ENCODE results near the gene GAS2.
"Not testable (repeated sequence)": the region's sequence is repeated elsewhere in the genome, so short reads cannot be mapped to it uniquely, and the experiment has no call there.

The GAS2 gene

DNA sequence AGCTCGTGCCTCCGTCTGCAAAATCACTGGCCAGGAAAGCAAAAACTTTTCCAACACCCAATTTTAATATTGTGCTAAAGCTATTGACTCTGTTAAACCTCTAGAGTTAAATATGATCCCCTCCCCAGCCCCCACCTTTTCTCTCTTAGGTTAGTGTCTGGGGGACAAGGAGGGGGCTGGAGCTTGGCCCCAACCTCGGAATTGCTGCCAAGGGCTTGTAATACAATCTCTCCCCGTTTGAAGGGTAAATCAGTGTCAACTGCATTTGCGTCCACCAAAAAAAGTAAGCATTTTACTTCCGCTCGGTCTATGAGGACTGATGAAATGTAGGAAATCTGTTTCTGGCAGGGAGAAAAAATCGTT, at the start of gene GAS2:
Gene GAS2 (plus strand): TSS at position 287 of the 363 bp plus-strand sequence. CDS start 8,259 bp downstream, outside the sequence.
- no peak for DNase-seq (ENCODE audit: low read depth, low spot score)

DNA sequence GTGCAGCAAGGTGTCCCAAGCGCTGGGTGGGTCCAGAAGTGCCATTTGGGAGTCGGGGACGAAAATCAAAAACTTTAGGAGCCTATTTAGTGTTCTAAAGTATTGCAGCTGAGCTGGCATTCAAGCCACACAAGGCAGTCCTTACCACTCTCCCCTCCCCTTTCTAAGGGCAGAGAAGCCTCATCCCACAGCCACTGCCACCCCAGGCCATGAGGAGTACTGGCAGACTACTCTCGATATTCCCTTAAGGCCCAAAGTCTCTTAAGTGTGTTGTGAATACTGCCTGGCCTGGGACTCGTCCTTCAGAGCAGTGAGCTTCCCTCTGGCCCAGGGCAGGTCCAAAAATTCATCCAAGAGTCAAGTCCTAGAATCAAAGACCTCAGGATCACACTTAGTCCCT, 48.5 kb upstream of the GAS2 start:
- DNase-seq (ENCODE audit: low read depth, low spot score): no peak

DNA sequence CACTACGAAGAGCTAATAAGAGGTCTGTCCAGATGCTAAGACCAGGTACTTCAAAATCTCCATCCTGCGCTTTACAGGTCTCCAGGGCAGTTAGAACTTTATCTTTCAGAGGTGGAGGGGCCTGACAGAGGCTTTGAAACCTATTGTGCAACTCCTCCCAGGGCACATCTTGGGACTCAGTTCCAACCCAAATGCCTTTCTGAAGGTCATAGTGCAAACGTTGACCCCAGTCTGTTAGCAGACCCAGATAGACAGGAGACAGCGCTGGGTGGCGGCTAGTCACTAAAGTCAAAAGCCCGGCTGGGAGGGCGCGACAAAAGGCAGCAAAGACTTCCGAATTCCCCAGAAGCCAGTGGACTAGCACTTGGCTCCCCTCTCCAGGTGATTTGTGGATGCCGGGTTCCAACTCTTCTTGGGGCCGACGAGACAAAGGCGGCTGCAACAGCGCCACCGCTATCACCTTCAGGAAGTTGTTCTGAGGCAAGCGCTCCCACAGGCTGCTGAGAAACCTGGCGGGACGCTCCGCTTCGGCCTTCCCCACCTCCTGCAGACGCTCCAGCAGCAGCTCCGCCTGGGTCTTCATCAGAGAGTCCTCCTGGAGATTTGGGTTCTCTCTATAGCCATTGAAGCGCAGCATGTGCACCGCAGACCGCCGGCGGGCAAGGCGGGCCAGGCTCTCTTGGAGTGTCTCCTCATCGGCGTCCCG, 41.5 kb upstream of the GAS2 start:
- peak; percentile 8 for DNase-seq (ENCODE audit: low read depth, low spot score)

GRCh38 chr11:22625448-22626287, 40.7 kb upstream of the GAS2 start, which contains the start of gene FANCF:
Gene FANCF (minus strand): TSS chr11:22625823. CDS start chr11:22625810, 13 bp downstream.
- peak; percentile 95 for DNase-seq (ENCODE audit: low read depth, low spot score)

DNA sequence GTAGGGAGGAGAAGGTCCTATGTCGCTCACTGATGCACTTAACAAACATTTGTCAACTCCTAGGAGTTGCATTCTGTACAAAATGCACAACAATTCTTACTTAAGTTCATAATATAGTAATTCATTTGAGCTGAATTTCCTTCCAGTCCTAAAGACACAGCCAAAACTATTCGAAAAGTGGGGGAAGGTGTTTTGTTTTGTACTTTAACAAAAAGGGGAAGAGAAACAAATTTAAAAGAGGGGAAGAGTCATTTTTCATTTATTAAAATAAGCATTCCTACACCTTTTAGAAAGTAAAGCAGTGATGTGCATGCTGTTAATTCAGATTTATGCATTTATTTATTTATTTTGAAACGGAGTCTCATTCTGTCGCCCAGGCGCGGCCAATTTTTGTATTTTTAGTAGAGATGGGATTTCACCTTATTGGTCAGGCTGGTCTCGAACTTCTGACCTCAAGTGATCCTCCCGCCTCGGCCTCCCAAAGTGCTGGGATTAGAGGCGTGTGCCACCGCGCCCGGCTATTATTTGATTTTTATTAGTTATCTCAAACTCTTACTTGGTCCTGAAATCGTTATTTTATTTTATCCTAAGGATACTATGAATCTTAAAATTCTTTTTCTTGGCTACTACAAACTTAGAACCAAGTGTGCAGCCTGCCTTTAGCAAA, 39.7 kb upstream of the GAS2 start:
- no peak for DNase-seq (ENCODE audit: low read depth, low spot score)

- DNase-seq (ENCODE audit: low read depth, low spot score): no peak
These were observed 39.0 kb upstream of the GAS2 start for GRCh38 chr11:22627421-22627820.

DNA sequence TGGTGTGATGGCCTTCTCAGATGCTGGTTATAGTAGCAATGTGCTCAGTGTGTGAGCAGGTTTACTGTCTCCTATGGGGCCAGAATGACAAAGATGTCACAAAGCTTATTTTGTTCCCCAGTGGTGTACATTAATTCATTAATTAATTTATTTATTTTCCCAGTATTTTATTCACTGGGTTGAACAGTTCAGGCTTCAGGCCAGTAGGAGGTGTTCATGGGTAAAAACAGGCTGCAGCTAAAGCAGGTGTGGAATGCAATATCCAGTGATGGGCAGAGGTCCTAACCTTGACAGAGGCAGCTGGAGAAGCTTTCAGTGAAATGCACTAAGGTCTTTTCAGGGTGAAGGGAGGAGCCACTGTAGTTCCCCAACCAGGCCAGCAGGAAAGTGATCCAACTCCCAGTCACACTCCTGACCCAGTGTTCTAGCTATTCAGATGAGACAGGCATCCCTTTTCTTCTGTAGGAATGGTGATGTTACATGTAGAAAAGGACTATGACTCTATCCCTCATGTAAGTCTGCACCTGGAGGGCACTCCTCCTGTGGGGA, 33.0 kb upstream of the GAS2 start:
- DNase-seq (ENCODE audit: low read depth, low spot score): no peak

GRCh38 chr11:22634897-22635629, 31.3 kb upstream of the GAS2 start:
- DNase-seq (ENCODE audit: low read depth, low spot score): peak; percentile 25

DNA sequence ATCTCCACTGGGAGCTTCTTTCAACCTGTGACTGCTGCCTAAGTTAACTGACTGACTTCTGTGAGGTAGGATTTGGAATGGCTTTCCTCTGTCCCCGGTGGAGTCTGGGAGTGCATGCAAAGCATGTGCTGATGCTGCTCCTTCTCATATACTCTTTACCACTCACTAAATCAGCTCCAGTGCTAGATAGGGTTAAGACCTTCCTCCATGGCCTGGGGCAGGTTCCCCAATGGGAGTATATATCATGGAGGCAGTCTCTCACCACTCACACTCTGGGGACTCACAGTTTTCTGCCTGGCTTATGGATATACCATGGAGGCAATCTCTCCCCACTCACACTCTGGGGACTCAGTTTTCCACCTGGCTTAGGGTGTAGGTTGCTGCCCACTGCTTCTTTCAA, 30.7 kb upstream of the GAS2 start:
- DNase-seq (ENCODE audit: low read depth, low spot score): no peak

DNA sequence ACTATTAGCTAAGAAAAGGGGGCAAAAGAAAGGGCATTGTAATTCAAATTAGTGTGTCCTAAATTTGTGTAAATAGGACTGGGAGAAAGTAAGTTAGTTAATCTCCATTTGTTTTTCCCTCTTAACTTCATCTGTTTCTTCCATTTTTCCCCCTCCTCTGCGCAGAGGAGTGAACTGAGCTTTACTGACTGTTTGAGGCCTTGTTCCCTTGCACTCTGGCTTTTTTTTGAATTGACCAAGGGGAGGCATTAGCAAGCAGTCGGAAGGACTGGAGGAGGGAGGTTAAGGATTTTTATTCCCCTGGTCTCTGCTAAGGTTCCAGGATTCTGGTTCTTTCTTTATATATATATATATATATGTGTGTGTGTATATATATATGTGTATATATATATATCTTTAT, 25.5 kb upstream of the GAS2 start:
- no peak for DNase-seq (ENCODE audit: low read depth, low spot score)

DNA sequence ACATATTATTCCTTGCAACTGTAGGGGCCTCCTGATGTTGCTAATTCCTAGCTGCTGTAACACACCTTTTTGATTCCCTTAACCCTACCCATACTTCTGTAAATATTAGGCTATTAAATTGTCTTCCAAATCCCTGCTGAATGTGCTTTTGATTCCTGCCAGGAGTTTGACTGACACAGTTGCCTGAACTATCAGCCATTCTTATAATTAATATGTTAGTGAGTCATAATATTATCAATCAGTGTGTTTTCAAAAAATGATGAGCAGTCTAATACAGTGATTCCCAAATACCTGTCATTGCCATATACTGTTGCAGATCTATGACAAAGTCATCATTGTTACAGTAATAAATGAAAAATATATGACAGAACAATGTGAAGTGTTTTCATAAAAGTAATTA, 24.9 kb upstream of the GAS2 start:
- no peak for DNase-seq (ENCODE audit: low read depth, low spot score)

DNA sequence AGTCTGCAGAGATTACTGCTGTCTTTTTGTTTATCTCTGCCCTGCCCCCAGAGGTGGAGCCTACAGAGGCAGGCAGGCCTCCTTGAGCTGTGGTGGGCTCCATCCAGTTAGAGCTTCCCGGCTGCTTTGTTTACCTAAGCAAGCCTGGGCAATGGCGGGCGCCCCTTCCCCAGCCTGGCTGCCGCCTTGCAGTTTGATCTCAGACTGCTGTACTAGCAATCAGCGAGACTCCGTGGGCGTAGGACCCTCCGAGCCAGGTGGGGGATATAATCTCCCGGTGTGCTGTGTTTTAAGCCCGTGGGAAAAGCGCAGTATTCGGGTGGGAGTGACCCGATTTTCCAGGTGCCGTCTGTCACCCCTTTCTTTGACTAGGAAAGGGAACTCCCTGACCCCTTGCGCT, 14.1 kb upstream of the GAS2 start:
- not testable (repeated sequence) for DNase-seq (ENCODE audit: low read depth, low spot score)

- no peak for DNase-seq (ENCODE audit: low read depth, low spot score)
These were observed 10.3 kb upstream of the GAS2 start for GRCh38 chr11:22656130-22656529.

DNA sequence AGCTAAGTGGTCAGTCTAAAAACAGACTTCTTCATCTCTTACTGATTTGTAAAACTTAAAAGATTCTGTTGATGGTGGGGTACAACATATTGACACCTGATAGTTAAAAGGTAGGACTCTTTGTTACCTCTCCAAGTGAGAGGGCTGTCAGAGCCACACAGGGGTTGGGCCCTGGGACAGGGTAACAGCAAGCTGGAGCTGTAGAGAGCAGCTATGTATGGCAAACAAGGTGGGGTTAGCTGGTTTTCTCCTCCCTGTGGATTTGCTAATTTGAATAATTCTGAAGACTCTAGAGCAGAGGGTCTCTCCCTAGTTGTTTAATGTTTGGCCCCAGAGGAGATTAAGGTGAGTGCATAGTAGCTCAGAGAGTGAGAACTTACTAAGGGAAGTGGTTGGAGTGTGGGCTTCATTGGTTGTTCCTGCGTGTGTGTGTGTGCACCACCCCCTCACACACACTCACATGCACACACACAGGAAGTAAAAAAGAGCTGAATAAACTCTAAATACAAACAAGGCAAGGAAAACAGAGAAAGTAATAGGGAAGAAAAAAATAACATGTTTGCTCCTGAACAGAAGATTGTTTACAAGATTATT, 9.2 kb upstream of the GAS2 start:
- DNase-seq (ENCODE audit: low read depth, low spot score): no peak

GRCh38 chr11:22659783-22660182, 6.6 kb upstream of the GAS2 start:
- DNase-seq (ENCODE audit: low read depth, low spot score): no peak

- no peak for DNase-seq (ENCODE audit: low read depth, low spot score)
These were observed 453 bp downstream of the GAS2 start for GRCh38 chr11:22666688-22667439.

DNA sequence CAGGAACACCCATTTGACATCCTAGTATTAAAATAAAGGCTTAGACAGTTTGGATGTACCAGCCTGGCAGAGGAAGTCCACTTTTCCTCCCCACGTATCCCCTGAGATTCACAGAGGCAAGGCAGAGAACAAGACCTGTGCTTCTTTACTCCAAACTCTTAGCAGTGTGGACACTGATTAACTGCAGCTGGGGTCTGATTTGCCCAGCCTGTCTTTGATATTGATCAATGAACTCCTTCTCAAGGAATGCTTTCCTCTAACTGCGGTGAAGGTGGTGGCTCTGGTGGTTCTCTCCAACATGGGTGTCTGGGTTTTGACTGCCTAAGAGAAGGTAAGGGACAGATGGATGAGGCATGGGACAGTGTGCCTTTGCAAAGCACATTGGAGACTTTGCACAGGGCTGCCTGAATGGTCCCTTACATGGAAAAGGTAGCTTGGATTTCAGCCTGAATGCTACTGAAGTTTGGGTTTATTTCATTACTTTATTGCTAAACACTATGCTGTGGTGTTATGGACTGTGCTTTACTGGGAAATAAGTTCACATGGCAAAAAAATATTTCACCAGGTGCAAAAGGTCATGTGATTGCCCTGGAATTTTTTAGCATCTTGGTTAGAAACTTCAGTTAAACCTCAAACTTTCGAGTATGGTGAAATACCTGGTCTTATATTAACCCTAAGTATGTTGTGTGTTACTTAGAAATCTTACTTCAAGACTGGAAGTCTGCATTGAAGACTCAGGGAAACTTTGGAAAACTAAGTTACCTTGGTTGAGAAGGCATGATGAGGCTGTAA, 1.8 kb downstream of the GAS2 start:
- no peak for DNase-seq (ENCODE audit: low read depth, low spot score)

GRCh38 chr11:22669368-22669767, 3.0 kb downstream of the GAS2 start:
- no peak for DNase-seq (ENCODE audit: low read depth, low spot score)

- no peak for DNase-seq (ENCODE audit: low read depth, low spot score)
These were observed 4.4 kb downstream of the GAS2 start for GRCh38 chr11:22670830-22671229.

DNA sequence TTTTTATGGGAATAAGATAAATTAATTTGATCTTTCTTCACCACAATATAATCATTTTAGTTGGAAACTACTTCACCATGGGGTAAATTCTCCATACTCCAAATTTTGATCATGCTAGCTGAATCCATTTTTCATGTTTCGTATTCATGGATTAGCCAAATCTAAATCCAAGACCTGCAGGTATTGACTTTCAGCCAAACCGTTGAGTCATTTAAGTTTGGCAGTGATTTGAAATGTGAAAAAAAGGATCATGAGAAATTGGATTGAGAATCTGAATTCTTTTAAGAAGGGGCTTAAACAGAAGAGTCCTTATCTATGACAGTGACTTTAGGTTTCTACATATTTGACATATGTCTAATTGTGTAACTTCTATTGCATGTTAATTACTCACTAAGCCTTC, 5.3 kb downstream of the GAS2 start:
- no peak for DNase-seq (ENCODE audit: low read depth, low spot score)
